Activated CD8-positive, alpha-beta memory T cell treated with anti-CD3 and anti-CD28 coated beads for 4 hours (primary cell): Measurements from ENCODE around the gene PARVG.

Source experiments
- DNase-seq, 2 donors: peaks; one replicate each; pipeline ENCODE4 v3.0.0-alpha.2; 2020; ENCODE audit warnings: low read depth in 2 of 2

Gene PARVG

DNA sequence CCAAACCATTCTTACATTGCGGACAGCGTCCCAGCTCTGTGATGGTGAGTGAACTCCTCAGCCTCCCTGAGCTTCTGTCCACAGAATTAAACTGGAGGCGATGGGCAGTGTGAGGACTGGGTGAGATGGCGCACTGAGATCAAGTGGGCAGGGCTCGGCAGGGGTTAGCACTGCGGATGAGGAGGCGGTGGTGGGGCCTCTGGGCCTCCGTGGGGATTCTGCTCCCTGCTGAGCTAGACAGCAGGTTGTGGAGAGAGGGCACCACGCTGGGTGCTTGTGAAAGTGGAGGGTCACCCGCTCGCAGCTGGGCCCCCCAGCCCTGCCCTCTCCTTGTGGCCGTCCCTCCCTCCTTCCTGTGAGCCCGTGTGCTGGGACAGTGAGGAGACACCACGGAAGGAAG, 25.6 kb upstream of the PARVG start:
- DNase-seq: no peak

DNA sequence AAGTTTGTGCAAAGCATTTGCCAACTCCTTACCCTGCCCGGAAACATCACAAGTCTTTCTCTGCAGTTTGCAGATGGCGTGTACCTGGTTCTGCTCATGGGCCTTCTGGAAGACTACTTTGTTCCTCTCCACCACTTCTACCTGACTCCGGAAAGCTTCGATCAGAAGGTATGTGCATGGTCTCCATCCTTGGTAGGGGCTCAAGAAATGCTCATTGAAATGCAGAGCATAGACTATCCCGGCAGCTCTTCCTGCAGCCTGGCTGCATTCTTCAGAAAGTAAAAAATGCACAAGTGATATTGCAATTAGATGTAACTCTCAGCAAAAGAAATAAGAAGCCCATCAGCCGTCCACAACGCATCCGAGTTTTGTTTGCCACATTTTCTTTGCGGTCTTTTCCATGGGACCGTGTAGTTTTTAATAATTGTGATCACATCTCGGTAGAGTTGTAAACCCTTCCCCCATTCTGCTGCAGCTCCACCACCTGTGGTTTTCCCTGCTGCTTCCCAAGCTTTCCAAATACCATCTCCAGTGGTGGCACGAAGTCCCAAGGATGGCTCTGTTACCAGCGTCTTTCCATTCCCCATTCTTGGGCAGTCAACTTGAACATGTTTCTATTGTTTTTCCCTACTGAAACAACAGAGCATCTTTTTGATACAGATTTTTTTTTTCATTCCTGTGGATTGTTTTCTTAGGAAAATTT, 22.7 kb upstream of the PARVG start:
- DNase-seq: no peak

DNA sequence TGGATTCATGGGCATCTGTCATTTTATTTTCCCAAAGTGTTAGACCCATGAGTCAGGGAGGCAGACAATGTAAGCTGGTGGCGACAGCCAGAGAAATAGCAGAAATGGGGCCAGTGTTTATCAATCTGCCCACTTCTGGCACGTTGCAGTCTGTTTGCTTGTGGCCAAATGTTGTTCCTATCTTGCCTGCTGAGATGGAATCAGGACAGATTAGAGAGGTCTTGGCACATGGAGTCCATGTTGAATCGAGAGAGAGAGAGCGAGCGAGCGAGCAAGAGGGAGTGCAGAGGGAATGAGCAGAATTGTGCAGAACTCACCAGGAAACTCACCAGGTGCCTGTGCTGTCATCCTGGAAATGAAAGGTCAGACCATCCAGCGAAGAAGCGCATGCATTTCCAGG, 21.9 kb upstream of the PARVG start:
- DNase-seq: no peak

DNA sequence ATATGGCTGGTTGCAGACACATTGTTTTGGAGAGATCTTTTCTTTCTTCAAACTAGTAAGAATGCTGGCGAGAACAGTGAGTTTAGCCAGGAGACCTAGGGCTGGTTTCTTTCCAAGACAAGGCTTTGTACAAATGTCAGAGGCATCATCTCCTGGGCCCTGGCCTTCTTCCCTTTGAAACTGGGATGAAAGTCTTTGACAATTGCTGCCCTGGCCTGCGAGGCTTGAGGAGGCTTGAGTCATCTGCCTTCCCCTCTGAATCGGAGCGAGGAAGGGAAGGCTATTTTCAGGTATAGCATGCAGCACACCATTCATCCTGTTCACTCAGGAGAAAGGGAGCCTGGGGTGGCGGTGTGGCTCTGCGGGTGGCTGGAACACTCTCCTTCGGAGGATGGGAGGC, 21.5 kb upstream of the PARVG start:
- no peak for DNase-seq

DNA sequence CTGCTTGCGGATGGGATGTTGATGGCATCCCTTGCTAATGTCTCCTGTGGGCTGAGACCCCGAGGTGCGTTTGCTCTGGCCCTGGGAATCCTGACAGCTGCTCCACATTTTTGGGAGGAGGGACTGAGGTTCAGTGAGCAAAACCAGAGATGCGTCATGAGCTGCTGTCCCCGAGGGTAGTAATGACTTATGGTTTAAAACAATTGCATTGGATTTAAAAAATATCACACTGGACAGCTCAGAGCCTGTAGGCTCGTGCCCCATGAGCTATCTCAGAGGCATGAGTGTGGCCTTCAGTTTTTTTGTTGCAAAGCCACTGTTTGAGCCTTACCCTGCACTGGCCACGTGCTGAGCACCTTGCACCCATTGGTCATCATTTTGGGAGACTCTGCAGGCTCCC, 20.9 kb upstream of the PARVG start:
- DNase-seq: no peak

DNA sequence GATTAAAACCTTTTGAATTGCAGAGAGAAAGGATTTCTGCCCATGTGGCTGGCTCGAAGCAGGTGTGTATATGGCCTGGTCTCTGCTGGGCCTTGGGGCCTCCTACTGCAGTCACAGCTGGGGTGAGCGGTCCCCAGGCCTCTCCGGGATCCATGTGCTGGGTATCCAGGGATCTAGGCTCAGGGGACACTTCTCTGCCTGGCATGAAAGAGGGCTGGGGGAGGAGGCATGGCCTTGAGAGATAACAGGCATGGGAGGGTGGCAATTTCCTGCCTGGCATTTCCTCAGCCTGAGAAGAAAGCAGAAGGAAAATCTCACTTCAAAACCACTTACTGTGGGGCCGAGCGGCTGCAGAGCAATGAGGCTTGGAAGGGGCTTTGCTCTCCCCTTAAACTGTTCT, 20.3 kb upstream of the PARVG start:
- DNase-seq: no peak

DNA sequence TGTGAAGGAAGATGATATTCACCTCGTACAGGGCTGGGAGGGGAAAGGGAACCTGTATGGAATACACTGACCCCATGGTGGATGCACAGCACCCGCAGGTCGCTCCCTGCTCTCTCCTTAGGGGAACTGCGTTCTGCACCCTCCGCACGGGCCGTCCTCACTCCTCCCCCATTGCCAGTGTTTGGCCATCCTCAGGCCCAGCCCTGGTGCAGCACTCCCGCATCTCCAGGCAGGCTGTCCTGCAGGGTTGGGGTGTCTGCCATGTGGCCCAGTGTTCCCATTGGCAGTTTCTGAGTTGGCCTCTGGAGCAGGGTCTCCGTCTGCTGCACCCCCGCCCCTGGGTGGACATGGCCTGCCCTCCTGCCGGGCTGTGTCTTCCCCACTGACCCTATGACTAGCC, 19.1 kb upstream of the PARVG start:
- DNase-seq: no peak

DNA sequence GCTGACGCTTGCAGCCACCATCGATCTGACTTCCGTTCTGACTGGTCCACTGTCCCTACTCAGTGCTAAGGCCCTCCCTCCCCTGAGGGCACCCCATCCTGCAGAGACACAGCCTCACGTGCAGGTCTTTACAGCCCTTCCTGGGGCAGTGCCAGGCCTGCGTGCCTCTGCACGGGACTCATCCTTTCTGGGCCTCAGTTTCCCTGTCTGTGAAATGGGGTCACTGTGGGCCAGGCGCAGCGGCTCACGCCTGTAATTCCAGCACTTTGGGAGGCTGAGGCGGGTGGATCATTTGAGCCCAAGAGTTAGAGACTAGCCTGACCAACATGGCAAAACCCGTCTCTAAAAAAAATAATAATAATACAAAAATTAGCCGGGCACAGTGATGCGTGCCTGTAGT, 17.8 kb upstream of the PARVG start:
- no peak for DNase-seq

DNA sequence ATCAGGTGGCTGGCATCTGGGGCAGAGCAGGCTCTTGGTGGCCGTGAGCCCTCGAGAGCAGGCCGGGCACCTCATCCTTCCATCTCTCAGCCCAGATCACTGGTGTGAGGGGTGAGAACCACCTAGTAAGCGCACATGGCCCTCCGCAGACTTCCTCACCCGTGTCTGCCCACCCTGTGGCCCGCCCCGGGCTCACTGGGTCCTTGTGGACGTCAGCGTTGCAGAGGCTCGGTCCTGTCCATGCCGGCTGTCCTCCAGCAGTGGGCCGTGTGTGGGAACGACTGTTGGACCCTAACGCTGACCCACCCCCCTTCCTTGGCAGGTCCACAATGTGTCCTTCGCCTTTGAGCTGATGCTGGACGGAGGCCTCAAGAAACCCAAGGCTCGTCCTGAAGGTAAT, 17.2 kb upstream of the PARVG start:
- no peak for DNase-seq

DNA sequence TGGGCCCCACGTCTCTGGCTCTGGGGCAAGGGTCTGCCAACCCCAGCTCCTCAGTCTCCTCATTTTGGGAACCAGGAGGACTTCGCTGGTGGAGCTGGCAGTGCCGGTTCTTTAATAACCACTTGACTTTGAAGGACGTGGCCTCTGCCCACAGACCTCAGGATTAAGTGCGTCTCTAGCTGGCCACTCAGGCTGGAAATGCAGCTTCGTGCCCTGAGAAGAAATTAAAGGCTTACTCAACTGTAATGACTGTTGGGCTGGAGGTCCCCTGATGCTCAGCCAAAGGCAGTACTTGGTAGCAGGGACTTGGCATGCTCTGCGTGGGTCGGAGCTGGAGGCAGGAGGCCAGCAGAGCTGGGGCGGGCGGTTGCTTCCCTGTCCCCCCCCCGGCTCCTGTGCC, 16.7 kb upstream of the PARVG start:
- no peak for DNase-seq

DNA sequence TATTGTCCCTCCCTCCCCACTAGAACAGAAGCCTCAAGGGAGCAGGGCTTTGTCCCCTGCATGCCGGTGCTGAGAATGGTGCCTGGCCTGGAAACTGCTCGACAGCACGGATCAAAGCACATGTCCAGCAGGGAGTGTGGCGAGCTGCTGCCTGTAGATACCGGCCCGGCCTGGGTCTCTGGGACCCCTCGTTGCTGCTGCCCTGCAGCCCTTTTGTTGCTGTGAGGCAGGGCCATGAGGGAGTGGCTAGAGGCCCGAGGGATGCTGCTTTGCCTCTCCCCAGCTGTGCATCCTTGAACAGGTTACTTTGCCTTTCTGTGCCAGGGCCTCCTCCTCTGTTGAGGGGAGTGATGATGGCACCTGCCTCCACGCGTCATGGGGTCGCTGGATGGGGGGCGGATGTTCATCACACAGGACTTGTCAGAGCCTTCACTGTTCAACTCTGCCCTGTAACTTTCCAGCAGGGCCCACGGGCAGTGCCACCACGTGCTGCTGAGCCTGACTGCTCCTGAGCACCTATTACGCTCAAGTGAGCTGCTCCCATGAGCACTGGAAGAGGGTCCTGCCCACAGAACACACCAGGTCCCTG, 15.3 kb upstream of the PARVG start:
- DNase-seq: no peak

DNA sequence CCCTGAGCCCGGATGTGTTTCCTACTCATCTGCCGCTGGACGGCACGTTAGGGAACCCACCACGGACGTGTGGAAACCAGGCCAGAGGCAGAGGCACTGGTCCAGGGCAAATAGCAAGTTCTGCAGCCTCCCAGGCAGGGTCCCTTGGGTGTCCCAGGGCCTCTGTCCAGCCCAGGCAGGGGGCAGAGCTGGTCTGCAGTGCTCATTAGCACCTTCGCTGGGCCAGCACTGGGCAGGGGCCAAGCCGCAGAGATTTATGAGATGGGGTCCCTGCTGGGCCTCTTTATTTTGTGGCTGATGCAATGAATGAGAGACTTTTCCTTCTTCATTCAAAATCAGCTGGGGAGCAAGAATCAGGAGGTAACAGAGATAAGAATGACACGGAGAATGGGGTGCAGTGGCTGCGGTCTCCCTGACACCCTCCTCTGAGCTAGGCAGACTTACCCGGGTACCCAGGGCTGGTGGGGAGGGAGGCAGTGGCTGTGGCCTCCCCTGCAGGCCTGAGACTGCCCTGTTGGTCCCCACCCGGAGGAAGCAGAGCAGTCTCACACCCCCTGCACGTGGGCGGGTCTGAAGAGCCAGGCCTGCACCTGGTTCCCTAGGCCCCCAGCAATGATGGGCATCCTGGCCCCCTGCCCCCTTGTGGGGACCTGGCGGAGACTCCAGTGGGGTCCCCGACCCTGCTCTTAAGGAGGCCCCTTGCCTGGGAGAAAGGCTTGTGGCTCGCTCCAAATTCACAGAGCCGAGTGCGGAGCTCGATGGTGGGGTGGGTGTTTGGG, 14.0 kb upstream of the PARVG start:
- DNase-seq: no peak

DNA sequence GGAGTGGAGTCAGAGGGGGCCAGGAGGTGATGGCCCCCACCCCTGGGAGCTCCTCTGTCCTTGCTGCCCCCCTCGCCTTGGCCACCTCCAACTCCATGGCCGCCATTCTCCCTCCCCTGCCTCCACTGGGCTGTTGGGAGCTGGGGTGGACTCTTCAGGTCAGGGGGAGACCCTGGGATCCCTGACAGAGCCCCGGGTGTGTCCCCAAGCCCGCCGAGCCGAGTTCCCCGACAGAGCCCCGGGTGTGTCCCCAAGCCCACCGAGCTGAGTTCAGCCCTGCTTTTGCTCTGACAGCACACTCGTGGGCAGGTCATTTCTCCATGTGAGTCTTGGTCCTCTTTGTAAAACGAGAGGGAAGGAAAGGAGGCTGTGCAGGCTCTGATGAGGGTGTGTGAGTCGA, 13.2 kb upstream of the PARVG start:
- no peak for DNase-seq

DNA sequence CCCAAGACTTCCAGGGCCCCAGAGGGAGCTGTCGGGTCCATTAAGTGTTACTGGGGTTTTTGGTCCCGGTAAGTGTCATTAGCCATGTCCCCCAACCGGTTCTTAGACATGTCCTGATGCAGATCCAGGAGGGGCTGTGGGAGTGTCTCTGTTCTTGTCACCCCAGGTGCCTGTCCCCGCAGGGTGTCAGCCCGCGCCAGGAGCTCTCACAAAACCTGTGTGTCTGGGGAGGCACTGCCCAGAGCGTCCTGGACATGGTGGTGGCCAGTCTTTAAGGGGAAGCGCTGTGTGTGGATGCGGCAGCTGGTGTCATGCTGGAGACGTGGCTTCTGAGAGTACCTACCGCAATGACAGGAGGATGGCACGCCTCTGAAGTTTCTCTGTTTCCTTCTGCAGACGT, 12.5 kb upstream of the PARVG start:
- DNase-seq: no peak

DNA sequence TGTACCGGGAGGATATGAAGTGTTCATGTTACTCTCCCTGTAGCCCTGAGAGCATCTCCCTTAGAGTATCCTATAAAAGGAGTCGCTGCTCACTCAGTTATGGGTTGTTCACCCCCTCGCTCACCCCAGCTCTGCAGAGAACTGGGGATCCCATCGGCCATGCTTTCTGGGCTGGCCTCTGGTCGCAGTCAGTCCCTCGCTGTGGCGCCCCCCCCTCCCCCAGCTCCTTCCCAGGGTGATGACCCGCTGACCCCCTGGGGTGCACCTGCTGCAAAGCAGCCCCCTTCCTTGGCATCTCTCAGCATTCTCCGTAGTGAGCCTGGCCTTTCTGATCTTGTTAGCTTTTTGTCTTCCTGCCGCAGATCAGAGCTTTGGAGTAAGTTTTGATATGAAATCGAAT, 10.3 kb upstream of the PARVG start:
- no peak for DNase-seq

DNA sequence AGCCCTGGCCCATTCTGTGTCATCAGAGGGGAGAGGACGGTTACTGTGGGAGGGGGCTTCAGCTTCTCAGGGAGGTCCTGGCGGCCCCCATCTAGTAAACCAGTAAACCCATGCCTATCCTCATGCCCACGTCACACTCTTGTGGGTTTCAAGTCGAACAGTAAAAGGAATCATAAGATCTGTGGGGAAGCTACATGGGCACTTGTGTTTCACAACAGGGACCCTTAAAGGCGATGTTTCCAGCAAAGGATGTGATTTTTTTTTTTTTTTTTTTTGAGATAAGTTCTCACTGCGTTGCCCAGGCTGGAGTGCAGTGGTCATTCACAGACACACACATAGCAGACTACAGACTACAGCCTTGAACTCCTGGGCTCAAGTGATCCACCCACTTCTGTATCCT, 9.2 kb upstream of the PARVG start:
- no peak for DNase-seq

DNA sequence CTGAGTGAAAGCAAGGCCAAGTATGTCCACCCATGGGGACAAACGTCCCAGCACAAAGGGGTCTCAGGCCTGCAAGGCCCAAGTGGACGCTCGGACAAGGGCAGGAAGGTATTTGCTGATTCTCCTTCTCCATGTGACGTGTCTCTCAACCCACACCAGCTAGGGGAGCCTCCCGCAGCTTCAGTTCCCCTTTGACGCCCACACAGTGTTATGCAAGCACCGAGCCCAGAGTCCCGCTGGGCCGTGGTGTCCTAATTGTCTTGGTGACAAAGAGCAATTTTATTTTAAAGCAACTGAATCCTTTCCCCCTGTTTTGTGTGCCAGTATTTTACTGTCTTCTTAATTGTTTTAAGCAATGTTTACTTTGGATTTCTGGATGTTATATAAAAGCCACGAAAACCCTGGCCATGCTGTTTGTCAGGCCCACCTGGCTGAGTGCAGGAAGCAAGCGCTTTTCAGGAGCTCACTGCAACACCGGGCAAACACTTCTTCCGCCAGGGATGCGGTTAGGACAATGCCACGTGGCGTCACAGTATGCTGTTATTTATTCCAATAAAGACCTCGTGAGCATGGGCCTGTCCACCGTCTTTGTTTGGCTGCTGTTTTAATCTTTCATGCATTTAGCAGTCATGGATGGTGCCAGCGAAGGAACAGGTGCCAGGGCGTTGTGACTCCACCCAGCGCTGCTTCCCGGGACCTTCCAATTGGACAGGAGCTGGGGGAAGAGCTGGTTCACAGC, 8.2 kb upstream of the PARVG start:
- DNase-seq: no peak

DNA sequence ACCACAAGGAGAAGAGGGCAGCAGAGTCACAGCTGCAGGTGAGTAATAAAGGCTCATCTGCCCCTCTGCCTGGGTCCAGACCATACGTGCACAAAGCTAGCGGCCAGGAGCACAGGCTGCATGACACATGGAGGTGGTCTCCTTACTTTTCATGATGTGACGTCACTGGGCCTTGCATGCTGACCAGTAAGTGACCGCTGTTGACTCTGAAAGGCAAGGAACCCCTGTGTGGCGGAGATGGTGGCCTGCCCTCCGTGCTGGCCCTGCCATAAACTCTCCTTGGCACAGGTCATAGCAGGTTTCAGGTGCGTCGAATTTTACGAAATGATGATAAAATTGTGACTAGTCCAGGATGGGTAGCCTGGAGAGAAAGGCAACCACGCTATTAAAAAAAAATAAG, 7.6 kb upstream of the PARVG start:
- no peak for DNase-seq

DNA sequence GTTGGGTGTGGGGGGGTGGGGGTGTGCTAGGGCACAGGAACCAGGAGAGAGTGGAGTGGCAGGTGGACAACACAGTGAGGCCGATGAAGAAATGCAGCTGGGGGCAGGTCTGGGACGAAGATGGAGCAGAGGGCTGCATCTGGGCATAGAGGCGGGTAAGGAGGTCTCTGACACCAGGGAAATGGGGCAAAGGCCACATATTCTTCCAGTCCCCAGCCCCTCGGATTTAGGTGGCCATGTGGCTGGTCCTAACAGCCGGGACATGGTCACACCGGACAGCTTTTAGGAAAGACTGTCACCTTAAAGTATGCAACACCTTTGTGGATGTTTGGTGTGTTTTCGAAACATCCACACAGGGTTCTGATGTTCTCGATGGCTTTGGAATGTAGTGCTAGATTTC, 5.0 kb upstream of the PARVG start:
- no peak for DNase-seq

DNA sequence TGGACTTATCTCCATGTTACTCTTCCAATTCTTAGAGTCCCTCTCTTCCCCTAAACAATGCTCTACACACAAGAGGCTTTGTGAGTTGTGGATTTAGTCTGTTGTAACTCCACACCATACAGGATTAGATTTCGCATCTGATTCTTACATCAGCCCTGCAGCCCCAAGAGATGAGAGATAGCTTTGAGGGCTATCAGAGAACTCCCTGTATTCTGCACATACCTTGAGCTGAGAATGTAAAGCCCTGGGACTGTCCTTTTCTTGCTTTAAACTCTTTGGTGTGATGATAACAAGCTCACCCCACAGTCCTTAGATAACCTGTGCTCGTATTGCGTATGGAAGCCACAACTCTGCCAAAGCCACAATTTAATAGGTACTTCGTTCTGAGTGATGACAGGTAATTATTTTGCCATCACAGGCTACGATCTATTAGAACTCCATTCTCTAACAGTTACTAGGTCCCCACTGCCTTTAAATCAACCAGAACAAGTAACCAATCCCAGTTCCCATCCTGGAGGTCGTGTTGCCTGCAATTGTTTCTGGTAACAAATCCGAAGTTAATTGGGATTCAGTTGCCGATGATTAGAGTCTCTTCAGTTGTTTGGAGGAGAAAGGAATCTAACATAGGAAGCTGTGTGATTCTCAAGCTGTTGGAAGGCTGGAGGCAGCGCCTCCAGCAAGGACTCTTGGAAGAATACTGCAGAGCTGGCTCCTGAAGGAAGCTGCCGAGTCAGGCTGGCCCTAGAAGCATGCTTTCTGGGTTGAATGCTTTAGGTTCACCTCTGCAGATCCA, 1.3 kb upstream of the PARVG start:
- DNase-seq: no peak

DNA sequence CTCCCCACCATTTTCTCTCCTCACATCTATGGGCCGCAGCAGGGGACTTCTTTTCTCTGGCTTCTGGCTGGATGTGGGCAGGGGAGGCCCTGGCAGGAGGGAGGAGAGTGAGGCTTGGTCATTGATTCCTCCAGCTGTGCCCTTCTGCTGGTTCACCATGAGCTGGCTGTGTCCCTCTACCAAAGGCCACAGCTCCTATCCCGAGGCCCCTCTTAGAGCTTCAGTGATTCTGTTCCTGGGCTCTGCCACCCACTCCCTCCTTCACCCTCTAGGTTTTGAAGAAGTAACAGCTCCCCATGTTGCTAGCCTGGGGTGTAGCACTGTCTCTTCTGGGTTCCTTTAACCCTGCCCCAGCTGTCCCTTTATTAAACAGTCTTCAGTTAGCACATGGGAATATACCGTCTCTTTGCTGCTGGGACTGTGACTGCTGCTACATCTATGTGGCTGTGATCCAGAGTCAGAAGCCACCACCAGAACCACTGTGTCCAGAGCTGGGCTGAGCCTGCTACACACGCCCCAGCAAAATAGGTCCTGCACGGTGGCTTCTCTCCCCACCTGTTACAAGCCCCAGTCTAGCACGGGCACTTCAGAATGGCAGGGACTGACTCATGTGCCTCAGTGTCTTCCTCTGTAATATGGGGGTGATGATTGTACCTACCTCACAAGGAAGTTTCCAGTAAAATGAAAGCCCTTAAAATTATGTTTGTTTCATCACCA, 578 bp upstream of the PARVG start:
- DNase-seq: no peak
